GM21619 (cell line): Measurements from ENCODE around the gene CLDN15.

Experiments
- ATAC-seq: cut with Tn5 transposase; IDR thresholded peaks from one replicate; pipeline ENCODE4 v1.9.1; 2021; ENCODE audit not compliant: unreplicated experiment

CLDN15 gene

GRCh38 chr7:101244375-101245146 lies 7.0 kb upstream of the CLDN15 start, which contains the start of gene FIS1:
Gene FIS1, minus strand, starts transcription at chr7:101245081. Its CDS starts 77 bp downstream, at chr7:101245004.
- peak; percentile 86 for ATAC-seq

DNA sequence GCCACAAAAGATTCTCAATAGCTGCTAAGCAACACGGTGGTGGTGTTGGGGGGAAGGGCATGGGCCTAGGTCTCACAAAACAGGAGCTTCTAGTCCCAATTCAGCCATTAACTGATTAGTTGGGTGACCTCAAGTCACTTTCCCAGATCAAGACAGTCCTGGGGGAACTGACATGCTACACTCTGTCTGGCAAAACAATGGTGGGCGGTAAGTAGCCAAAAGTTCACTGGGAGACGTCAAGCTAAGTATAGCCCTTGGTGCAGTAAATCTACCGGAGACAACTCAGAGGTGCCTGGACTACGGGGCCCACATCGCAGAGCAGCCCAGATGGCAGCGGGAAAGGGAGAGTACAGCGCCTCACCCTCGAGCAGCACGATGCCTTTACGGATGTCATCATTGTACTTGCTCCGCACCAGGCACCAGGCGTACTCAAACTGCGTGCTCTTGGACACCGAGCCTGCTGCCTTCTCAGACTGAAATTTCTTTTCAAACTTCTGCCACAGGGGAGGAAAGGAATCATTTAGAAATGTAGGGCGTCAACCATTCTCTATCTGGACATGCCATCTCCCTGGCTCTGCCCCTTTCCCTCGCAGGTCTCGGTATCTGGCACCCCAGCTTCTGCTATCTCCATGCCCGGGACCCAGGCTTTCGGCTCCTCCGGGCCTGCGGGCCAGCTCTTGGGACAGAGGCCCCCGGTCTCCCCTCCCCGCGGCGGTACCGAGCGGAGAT lies 6.2 kb upstream of the CLDN15 start:
- no peak for ATAC-seq

DNA sequence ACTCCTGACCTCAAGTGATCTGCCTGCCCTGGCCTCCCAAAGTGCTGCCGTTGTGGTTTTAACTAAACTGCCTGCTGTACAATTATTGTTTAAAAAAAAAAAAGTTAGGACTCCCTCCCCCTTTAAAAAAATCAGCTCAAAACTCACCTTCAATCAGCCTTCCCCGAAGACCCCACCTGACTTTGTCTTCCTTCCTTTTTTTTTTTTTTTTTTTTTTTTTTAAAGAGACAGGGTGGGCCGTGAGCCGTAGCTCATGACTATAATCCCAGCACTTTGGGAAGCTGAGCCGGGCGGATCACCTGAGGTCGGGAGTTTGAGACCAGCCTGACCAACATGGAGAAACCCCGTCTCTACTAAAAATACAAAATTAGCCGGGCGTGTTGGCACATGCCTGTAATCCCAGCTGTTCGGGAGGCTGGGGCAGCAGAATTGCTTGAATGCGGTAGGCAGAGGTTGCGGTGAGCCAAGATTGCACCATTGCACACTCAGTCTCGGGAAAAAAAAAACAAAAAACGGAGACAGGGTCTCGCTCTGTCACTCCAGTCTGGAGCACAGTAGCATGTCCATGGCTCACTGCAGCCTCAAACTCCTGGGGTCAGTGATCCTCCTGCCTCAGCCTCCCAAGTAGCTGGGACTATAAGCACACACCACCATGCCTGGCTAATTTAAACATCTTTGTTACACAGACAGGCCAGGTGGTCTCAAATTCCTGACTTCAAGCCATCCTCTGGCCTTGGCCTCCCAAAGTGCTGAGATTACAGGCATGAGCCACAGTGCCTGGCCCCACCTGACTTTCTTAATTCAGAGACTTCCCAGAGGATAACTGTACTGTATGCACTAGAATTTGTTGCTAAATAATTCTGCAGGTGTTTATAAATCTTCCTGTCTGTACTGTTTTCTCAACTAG lies 4.1 kb upstream of the CLDN15 start:
- no peak for ATAC-seq

DNA sequence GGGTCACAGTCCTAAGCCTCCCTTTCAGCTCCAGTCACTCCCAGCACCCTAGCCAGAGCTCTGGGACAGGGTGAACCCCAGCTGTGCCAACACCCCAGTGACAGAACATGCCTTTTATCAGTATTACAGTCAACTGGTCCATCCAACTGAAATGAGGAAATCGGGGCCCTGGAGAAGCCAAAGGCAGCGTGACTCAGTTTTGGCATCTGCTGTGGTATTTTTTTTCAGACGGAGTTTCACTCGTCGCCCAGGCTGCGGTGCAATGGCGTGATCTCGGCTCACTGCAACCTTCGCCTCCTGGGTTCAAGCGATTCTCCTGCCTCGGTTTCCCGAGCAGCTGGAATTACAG lies 3.4 kb upstream of the CLDN15 start:
- ATAC-seq = no peak

GRCh38 chr7:101240226-101241014 lies 2.8 kb upstream of the CLDN15 start:
- ATAC-seq = no peak

DNA sequence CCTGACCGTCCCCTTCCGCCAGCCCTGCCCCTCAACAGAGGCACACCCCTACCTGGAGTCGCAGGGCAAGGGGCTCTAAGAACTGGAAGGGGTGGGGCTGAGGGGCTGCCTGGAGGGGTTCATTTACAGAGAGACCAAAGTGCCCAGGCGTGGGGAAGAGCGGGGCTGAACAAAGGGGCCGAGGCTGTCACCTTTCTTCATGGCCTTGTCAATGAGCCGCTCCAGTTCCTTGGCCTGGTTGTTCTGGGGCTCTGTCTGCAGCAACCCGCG lies 2.3 kb upstream of the CLDN15 start:
- ATAC-seq = no peak

DNA sequence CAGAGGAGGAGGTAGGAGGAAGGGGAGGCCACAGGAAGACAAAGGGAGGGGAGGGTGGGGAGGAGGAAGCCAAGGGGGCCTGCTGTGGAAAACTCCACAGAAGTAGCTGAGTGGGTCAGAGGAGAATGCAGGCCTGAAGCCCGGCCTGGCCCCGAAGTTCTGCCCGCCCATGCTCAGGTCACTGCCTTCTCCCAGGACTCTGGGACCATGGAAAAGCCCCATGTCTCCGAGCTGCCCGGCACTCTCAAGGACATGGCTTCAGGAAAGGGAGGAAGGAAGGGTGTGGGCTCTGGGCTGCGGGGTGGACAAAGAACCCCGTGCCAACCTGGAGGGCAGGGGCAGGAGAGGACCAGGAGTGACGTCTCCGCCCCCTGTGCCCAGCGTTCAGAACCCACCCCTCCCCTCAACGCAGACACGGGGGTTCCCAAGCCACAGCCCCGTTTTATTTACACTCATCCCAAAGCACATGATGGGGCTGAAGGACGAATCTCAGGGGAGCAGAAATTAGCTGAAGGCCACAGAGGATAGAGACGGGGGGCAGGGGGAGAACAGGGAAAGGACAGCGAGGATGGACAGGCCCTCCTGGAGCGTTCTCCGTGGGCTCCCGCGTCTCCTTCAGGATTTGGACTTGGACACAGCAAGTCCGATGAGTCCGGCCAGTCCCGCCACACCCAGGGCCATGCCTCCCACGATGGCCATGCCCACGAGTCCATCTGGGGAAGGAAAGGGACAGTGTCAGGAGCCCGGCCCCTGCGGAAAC lies 1.8 kb upstream of the CLDN15 start:
- no peak for ATAC-seq

DNA sequence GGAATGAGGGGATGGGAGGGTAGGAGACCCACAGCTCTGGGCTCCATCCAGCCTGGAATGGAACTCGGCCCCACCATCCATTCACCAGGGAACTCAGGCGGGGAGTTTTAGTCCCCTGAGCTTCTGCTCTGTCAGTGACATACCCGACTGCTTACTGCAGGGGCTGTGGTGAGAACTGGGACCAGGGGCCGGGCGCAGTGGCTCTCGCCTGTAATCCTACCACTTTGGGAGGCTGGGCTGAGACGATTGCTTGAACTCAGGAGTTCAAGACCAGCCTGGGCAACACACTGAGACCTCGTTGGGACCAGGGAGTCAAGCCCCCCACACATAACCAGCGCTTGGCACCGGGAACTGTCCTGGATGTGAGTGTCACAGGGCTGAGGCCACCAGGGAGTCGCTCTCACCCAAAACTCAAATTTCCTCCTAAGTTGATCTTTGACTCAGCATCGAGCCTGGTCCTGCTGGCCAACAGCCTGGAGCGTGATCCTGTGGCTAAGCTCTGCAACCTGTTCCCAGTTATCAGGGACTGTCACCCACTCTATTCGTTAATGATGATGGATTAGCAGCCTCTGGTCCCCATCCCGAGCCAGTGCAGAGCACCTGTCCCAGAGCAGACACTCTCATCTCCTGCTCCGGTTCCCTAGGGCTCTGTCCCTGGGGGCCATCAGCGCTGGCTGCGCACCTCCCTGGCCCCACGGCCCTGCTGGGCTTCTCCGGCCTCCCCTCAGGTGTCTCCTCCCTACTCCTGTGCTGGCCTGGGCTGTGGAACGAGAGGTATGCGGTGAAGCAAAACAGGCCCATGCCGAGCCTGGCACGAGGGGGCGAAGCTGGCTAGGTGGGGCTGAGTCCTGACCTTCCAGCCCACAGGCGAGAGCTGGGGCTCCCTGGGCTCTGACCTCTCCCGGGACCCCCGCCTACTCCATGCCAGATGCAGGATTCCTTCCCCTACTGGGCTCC lies 902 bp upstream of the CLDN15 start:
- ATAC-seq = no peak

DNA sequence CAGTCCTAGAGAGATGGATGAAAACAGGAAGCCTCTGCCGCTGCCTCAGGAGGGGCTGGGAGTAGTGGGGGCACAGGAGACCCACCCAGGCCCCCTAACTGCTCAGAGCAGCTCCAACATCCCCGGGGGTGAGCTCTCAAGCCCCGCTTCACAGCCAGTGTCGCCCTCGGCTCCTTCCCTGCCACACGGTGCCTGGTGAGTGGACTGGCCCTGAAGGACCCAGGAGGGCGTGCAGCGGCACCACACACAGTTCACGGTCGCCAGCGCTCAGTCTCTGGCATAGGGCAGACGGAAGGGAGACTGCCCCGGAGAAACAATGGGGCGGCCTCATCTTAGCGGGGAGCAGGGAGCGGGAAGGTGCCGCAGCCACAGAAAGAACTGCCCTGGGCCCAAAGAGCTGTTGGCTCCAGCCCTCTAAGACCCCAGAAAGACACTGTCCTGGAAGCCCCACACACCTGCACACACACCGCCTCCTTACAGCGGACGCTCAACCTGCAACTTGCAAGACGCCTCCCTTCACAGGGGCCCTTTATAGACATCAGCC lies 1.2 kb downstream of the CLDN15 start:
- ATAC-seq = no peak

- no peak for ATAC-seq
Observed at GRCh38 chr7:101235522-101235921, 2.1 kb downstream of the CLDN15 start.

DNA sequence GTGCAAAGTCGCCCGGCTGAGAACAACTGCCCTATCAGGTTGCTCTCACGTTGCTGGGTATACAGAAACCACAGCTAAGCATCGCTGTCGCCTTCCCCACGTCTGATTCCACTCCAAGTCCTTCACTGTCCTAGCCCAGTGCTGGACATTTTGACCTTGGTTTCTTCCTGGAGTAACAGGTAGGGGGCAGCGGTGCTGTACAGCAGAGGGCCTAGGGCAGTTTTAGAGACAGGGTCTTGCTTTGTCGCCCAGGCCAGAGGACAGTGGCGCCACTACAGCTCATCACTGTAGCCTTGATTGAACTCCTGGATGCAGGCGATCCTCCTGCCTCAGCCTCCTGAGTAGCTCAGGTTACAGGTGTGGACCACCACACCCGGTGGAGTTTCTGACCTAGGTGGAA lies 2.6 kb downstream of the CLDN15 start:
- no peak for ATAC-seq

GRCh38 chr7:101234636-101235035 lies 3.0 kb downstream of the CLDN15 start:
- no peak for ATAC-seq

DNA sequence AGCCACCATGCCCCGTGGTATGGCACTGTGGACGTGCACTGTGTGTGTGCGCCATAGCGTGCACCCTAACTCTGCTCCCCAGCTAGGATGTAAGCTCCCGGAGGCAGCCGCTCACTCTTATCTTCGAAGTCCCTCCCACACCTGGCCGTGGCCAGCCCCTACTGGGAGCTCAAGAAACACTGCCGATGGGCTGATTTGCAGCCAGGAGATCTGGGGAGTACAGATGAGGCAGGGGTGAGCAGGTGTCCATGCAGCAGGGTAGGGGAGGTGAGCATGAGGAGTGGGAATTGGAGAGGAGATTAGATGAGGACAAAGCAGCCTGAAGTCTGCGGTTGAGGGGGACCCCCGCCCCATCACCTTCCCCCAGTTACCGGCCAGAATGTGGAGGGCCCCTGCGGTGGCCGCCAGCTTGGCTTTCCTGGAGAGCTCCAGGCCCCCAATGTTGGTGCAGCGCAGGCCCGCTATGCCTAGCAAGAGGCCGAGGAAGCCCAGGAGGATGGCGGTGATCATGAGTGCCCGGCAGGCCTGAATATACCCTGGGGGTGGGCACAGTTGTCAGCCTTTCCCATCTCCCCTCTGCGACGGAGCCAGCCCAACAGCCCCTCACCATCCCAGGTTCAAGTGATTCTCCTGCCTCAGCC lies 3.6 kb downstream of the CLDN15 start:
- no peak for ATAC-seq

GRCh38 chr7:101232141-101232850 lies 5.3 kb downstream of the CLDN15 start:
- ATAC-seq = no peak

DNA sequence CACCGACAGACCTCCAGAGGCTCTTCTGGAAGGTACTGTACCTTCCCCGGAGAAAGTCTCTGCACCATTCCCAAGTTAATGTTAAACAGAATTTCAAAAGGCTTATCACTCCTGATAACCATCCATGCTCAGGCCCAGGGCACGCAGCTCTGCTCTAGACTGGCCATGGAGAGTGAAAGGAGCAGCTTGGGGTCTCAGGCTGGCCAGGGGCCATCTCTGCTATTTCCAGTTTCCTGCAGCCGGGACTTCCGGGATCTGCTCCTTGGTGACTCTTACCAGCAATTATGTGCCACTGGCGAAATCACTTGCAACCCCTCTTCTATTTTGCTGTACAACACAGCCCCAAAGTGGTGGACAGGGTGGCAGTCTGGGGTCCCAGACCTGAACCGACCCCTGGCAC lies 6.0 kb downstream of the CLDN15 start:
- no peak for ATAC-seq

GRCh38 chr7:101226721-101227120 lies 10.9 kb downstream of the CLDN15 start:
- no peak for ATAC-seq

DNA sequence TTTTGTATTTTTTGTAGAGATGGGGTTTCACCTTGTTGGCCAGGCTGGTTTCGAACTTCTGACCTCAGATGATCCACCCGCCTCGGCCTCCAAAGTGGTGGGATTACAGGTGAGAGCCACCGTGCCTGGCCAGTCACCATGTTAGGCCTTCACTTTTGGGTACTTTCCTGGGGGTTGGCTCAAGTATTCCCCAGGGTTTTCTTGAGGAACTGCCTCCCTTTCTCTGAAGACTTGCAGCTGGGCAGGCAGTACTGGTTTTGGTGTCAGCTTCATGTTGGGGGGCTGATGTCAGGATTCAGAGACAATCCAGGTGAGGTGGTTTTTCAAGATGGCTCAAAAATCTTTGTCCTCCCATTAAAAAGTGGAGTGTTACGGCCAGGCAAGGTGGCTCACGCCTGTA lies 12.0 kb downstream of the CLDN15 start:
- ATAC-seq = no peak

DNA sequence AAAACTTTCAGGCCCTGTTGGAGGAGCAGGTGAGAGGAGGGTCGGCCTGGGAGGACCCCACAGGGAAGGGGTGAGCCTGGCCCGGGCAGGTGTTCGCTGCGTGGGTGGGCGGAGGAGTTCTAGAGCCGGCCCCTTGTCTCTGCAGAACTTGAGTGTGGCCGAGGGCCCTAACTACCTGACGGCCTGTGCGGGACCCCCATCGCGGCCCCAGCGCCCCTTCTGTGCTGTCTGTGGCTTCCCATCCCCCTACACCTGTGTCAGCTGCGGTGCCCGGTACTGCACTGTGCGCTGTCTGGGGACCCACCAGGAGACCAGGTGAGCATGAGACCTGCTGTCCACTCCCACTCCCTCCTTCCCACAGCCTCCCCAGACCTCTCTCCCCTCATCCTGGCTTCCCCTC lies 14.1 kb downstream of the CLDN15 start:
- ATAC-seq = no peak
